Immature natural killer cell (primary cell): ENCODE results near the gene SMIM17. TPM values are rescaled to one million over a fixed set of nuclear protein-coding genes. Genes with fewer than 3 reads are reported as not detected.

ENCODE experiments used
- DNase-seq, 3 donors: peaks; one replicate each; pipeline ENCODE4 v3.0.0; 2022; ENCODE audit warnings: mixed read lengths in 1 of 3
- H3K27ac Mint-ChIP-seq, 6 donors: one replicate each; pipeline ENCODE4 v1.8.0; 2020; ENCODE audit warnings: mixed read lengths in 6 of 6, mild to moderate bottlenecking in 5 of 6, inconsistent platforms in 4 of 6, moderate library complexity in 3 of 6
- H3K27me3 Mint-ChIP-seq, 3 donors: one replicate each; pipeline ENCODE4 v1.8.0; 2020 to 2021; ENCODE audit warnings: low read depth in 3 of 3, mild to moderate bottlenecking in 3 of 3, mixed read lengths in 3 of 3, moderate library complexity in 3 of 3, inconsistent platforms in 1 of 3
- H3K36me3 Mint-ChIP-seq, 3 donors: one replicate each; pipeline ENCODE4 v1.8.0; 2020; ENCODE audit warnings: mixed read lengths in 3 of 3, inconsistent platforms in 2 of 3, mild to moderate bottlenecking in 2 of 3
- H3K4me1 Mint-ChIP-seq, 2 donors: one replicate each; pipeline ENCODE4 v1.8.0; 2020; ENCODE audit warnings: inconsistent platforms in 2 of 2, mild to moderate bottlenecking in 2 of 2, mixed read lengths in 2 of 2, moderate library complexity in 1 of 2
- H3K4me3 Mint-ChIP-seq, 5 donors: one replicate each; pipeline ENCODE4 v1.8.0; 2020; ENCODE audit warnings: mild to moderate bottlenecking in 5 of 5, mixed read lengths in 5 of 5, inconsistent platforms in 3 of 5, moderate library complexity in 3 of 5
- H3K9me3 Mint-ChIP-seq, 6 donors: one replicate each; pipeline ENCODE4 v1.8.0; 2020; ENCODE audit warnings: mild to moderate bottlenecking in 6 of 6, mixed read lengths in 6 of 6, inconsistent platforms in 4 of 6, moderate library complexity in 3 of 6
- polyA plus RNA-seq, 3 donors: library from polyadenylated mRNA; unstranded; fragments of 300-500 nt; fragmentation: Illumina TruSeq; gene quantifications; one replicate each; pipeline ENCODE4 v1.2.3, GENCODE V29; 2021

Gene SMIM17
- not detected for polyA plus RNA-seq

GRCh38 chr19:56642711-56643459 is at the start of gene SMIM17:
Gene SMIM17 (plus strand): TSS chr19:56643159. CDS start chr19:56645668, 2,509 bp downstream.
- no peak within 1 kb of the TSS for H3K27ac Mint-ChIP-seq
- no peak for DNase-seq
- no peak within 1 kb of the TSS for H3K4me3 Mint-ChIP-seq
- H3K27me3 Mint-ChIP-seq = peaks cover 5 to 11% (median 9%) of the 10 kb centered on the region in 3 donors
- no peaks in the 10 kb centered on the region for H3K4me1 Mint-ChIP-seq
- H3K9me3 Mint-ChIP-seq = peaks cover 14 to 80% (median 53%) of the 10 kb centered on the region in 6 donors
- H3K36me3 Mint-ChIP-seq = peaks cover 14 to 22% (median 16%) of the 10 kb centered on the region in 3 donors

DNA sequence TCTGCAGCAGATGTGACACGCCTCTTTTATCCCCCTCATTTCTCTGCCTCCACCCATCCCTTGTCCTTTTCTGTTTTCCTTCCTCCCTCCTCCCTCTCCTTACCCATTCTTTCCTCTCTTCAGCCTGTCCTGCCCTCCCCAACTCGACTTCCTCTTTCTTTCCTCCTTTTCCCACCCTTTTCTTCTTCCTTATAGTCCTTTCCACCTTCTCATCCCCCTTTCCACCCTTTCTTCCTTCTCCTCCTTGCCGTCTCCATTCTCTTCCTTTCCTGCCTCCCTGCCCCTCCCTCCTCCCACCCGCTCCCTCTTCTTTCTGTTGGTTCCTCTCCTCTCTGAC is 48.5 kb upstream of the SMIM17 start:
- DNase-seq = no peak
- Mint-ChIP-seq H3K9me3 (peaks cover 0 to 9% (median 3%) of the 10 kb centered on the region in 6 donors), H3K27me3 (peaks cover 1 to 6% (median 2%) of the 10 kb centered on the region in 3 donors), H3K27ac (peak overlapping the region in 3 of 6 donors; percentile 51 to 81 (median 62)), H3K4me3 (peak overlapping the region; percentile 82 to 94 (median 92)), H3K4me1 (peaks cover 19 to 29% of the 10 kb centered on the region in 2 donors), H3K36me3 (peaks cover 7 to 22% (median 7%) of the 10 kb centered on the region in 3 donors)

DNA sequence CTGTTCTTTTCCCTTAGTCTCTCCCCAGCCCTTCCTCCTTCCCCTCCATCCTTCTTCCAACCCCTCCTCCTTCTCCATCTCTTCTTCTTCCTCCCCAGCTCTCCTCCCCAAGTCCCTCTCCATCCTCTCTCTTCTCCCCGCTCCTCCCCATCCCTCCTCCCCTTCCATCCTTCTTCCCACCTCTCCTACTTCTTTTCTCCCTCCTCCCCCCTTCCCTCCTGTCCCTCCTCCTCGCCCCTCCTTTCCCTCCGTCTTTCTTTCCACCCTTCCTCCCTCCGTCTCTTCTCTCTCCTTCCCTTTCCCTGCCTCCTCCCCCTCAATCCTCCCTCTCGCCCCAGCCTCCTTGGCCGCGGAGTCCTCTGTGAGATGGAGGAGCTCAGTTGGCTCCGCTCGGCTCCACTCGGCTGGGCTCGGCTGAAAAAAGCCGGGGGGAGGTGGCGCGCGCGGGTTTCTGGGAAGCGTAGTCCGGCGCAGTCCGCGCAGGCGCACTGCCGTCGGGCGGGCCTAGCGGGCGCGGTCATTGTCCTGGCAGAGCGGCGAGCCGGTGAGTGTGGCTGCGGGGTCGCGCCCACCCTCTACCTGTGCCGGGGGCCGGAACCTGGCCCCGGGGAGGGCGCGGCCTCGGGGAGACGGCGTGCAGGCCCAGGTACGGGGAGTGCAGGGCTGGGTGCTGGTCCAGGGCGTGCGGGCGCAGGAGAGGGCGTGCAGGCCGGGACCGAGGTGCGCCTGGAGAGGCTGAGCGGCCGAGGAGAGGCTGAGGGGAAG is 48.0 kb upstream of the SMIM17 start, which contains the start of gene ZNF71:
ZNF71 (plus strand) TSS at position 520 of the 765 bp plus-strand sequence. CDS start 6,257 bp downstream, outside the sequence.
- Mint-ChIP-seq H3K36me3 (peaks cover 7 to 22% (median 7%) of the 10 kb centered on the region in 3 donors), H3K27me3 (peaks cover 1 to 6% (median 2%) of the 10 kb centered on the region in 3 donors), H3K27ac (peak within 1 kb of the TSS; percentile 36 to 90 (median 84)), H3K9me3 (peaks cover 0 to 8% (median 3%) of the 10 kb centered on the region in 6 donors), H3K4me3 (peak within 1 kb of the TSS; percentile 82 to 94 (median 92)), H3K4me1 (peaks cover 19 to 30% of the 10 kb centered on the region in 2 donors)
- DNase-seq = peak; percentile 79 to 85 (median 82)

DNA sequence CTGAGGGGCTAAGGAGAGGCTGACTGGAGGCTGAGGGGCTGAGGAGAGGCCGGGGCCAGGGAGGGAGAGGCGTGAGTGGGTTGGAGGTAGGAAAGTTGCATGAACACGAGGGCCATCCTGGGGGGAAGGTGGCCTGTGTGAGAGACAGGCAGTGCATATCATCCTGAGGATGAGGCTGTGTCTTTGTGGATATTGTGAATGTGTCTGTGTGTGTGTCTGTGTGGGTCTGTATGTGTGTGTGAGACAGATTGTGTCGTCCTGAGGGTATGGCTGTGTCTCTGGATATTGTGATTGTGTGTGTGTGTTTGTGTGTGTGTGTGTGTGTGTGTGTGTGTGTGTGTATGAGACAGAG is 47.4 kb upstream of the SMIM17 start:
- Mint-ChIP-seq H3K4me1 (peaks cover 19 to 30% of the 10 kb centered on the region in 2 donors), H3K27ac (peak overlapping the region in 5 of 6 donors; percentile 58 to 90 (median 89)), H3K36me3 (peaks cover 9 to 25% (median 9%) of the 10 kb centered on the region in 3 donors), H3K4me3 (peak overlapping the region; percentile 82 to 94 (median 92)), H3K9me3 (peaks cover 0 to 7% (median 2%) of the 10 kb centered on the region in 6 donors), H3K27me3 (peaks cover 1 to 6% (median 2%) of the 10 kb centered on the region in 3 donors)
- no peak for DNase-seq

DNA sequence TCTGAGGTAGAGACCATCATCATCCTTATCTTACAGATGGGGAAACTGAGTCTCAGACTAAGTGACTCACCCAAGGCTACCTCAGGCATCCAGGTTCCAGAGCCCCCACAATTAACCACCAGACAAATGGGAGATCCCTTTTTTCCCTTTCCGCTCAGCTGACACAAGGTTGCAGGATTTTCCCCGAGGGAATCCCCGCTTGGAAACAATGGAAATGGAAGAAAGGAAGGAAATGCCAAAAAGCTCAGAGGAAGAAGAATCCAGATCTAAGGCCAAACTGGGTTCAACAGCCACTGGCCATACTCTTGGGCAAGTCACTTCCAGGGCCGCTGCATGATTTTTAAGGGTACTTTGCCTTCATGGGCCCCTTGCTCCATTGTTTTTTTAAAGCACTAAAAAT is 46.3 kb upstream of the SMIM17 start:
- peaks cover 2 to 8% (median 4%) of the 10 kb centered on the region in 6 donors for H3K9me3 Mint-ChIP-seq
- H3K4me1 Mint-ChIP-seq = peaks cover 22 to 30% of the 10 kb centered on the region in 2 donors
- no peak for DNase-seq
- peaks cover 21 to 37% (median 21%) of the 10 kb centered on the region in 3 donors for H3K36me3 Mint-ChIP-seq
- H3K4me3 Mint-ChIP-seq = peak overlapping the region in 4 of 5 donors; percentile 89 to 94 (median 92)
- no peak overlapping the region for H3K27ac Mint-ChIP-seq
- peaks cover 0 to 4% (median 2%) of the 10 kb centered on the region in 3 donors for H3K27me3 Mint-ChIP-seq

GRCh38 chr19:56597696-56598095 is 45.3 kb upstream of the SMIM17 start:
- DNase-seq = no peak
- Mint-ChIP-seq H3K9me3 (peaks cover 2 to 12% (median 7%) of the 10 kb centered on the region in 6 donors), H3K4me1 (peaks cover 22 to 30% of the 10 kb centered on the region in 2 donors), H3K4me3 (no peak overlapping the region), H3K36me3 (peaks cover 30 to 47% (median 31%) of the 10 kb centered on the region in 3 donors), H3K27ac (no peak overlapping the region), H3K27me3 (peaks cover 0 to 4% (median 2%) of the 10 kb centered on the region in 3 donors)

- Mint-ChIP-seq H3K27ac (no peak overlapping the region), H3K4me3 (no peak overlapping the region), H3K9me3 (peaks cover 11 to 41% (median 34%) of the 10 kb centered on the region in 6 donors), H3K4me1 (peaks cover 9 to 19% of the 10 kb centered on the region in 2 donors), H3K36me3 (peaks cover 56 to 71% (median 62%) of the 10 kb centered on the region in 3 donors), H3K27me3 (no peaks in the 10 kb centered on the region)
- no peak for DNase-seq
These were observed 41.6 kb upstream of the SMIM17 start for GRCh38 chr19:56601375-56601774.

GRCh38 chr19:56603829-56604228 is 39.1 kb upstream of the SMIM17 start:
- Mint-ChIP-seq H3K27me3 (no peaks in the 10 kb centered on the region), H3K27ac (no peak overlapping the region), H3K4me3 (no peak overlapping the region), H3K4me1 (peaks cover 8 to 13% of the 10 kb centered on the region in 2 donors), H3K36me3 (peaks cover 64 to 71% (median 69%) of the 10 kb centered on the region in 3 donors), H3K9me3 (peaks cover 26 to 62% (median 54%) of the 10 kb centered on the region in 6 donors)
- DNase-seq = no peak

DNA sequence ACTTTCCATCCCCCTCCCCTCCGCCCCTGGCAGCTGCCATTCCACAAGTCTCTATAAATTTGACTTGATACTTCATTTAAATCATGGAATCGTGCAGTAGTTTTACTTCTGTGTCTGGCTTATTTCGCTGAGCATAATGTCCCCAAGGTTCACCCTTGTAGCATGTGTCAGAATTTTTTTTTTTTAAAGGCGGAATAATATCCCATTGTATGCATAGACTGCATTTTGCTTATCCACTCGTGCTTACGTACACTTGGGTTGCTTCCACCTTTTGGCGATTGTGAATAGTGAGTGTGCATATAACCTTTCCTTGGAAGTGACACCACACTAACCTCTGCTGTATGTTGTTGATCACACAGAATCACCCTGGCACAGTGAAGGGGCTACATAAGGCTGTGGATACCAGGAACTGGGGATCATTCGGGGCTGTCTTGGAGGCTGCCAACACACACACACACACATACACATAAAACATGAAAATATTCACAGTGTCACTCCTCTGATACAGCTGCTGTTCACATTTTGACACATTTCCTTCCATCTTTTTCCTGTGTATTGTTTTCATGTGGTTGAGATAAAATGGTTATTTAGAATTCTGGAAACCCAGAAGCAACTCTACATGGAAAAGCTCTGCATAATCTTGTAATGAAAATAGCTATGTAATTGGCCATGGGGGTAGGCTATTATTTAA is 34.5 kb upstream of the SMIM17 start:
- Mint-ChIP-seq H3K4me1 (peaks cover 0 to 3% of the 10 kb centered on the region in 2 donors), H3K9me3 (peaks cover 34 to 96% (median 76%) of the 10 kb centered on the region in 6 donors), H3K4me3 (peak overlapping the region in 1 of 5 donors; percentile 13), H3K36me3 (peaks cover 68 to 77% (median 76%) of the 10 kb centered on the region in 3 donors), H3K27me3 (peaks cover 0 to 2% (median 0%) of the 10 kb centered on the region in 3 donors), H3K27ac (no peak overlapping the region)
- DNase-seq = no peak

DNA sequence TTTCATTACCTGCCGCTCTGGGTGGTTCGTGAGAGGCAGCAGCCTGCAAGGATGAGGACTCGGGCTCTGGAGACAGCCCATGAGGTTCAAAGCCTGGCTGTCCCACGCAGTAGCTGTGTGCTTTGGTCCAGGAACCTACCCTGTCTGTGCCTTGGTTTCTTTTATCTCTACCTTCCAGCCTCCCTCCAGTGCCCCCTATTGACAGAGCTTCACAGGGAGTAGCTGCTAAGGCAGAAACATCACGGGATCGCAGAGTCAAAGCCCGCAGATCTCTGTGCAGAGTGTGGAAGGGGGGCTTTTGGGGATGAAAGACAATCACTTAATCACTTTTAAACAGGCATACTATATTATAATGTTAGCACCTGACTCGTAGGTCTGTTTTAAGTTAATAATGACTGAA is 31.7 kb upstream of the SMIM17 start:
- Mint-ChIP-seq H3K27ac (no peak overlapping the region), H3K36me3 (peaks cover 77 to 84% (median 82%) of the 10 kb centered on the region in 3 donors), H3K9me3 (peaks cover 36 to 99% (median 85%) of the 10 kb centered on the region in 6 donors), H3K27me3 (peaks cover 0 to 3% (median 0%) of the 10 kb centered on the region in 3 donors), H3K4me3 (no peak overlapping the region), H3K4me1 (peaks cover 3 to 10% of the 10 kb centered on the region in 2 donors)
- no peak for DNase-seq

DNA sequence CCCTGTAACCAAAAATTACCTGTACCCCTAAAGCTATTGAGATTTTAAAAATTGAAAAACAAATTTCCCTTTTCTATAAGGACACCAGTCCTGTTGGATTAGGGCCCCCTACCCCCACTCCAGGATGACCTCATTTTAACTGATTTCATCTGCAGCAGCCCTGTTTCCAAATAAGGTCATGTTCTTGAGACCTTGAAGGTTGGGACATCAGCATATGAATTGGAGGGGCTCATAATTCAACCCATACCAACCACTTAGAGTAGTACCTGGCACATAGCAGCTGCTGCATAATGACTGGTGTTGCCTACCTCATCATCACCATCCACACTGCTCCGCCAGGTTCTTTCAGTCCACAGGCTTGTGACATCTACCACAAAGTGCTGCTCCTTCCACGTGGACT is 30.2 kb upstream of the SMIM17 start:
- Mint-ChIP-seq H3K27me3 (peaks cover 0 to 3% (median 0%) of the 10 kb centered on the region in 3 donors), H3K4me3 (no peak overlapping the region), H3K4me1 (peaks cover 6 to 17% of the 10 kb centered on the region in 2 donors), H3K9me3 (peaks cover 35 to 100% (median 86%) of the 10 kb centered on the region in 6 donors), H3K27ac (no peak overlapping the region), H3K36me3 (peaks cover 87 to 93% (median 89%) of the 10 kb centered on the region in 3 donors)
- no peak for DNase-seq

DNA sequence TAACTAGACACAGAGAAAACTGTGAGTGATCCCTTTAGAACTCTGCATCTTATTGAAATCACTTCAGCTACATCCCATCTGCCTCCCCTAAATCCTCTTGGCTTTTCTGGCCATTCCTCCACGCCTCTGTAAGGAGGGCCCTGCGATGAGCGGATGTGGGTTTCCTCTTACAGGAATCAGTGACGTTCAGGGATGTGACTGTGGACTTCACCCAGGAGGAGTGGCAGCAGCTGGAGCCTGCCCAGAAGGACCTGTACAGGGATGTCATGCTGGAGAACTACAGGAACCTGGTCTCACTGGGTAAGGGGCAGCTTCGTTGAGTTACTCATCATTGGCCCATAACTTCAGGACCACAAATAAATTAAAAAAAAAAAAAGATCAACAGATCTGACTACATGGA is 29.3 kb upstream of the SMIM17 start:
- H3K4me1 Mint-ChIP-seq = peaks cover 8 to 21% of the 10 kb centered on the region in 2 donors
- H3K36me3 Mint-ChIP-seq = peaks cover 84 to 94% (median 89%) of the 10 kb centered on the region in 3 donors
- H3K4me3 Mint-ChIP-seq = no peak overlapping the region
- no peak overlapping the region for H3K27ac Mint-ChIP-seq
- H3K9me3 Mint-ChIP-seq = peaks cover 35 to 99% (median 86%) of the 10 kb centered on the region in 6 donors
- no peak for DNase-seq
- H3K27me3 Mint-ChIP-seq = peaks cover 0 to 3% (median 0%) of the 10 kb centered on the region in 3 donors

- no peak for DNase-seq
These were observed 25.4 kb upstream of the SMIM17 start for GRCh38 chr19:56617531-56617930.

More at GRCh38 chr19:56617531-56617930, 25.4 kb upstream of the SMIM17 start:
- peaks cover 7 to 21% of the 10 kb centered on the region in 2 donors for H3K4me1 Mint-ChIP-seq
- H3K27ac Mint-ChIP-seq = no peak overlapping the region
- H3K4me3 Mint-ChIP-seq = peak overlapping the region in 1 of 5 donors; percentile 36
- peaks cover 40 to 89% (median 79%) of the 10 kb centered on the region in 6 donors for H3K9me3 Mint-ChIP-seq
- H3K27me3 Mint-ChIP-seq = peaks cover 0 to 5% (median 0%) of the 10 kb centered on the region in 3 donors
- peaks cover 71 to 80% (median 77%) of the 10 kb centered on the region in 3 donors for H3K36me3 Mint-ChIP-seq
